LNCAP (cell line): ENCODE results near the gene SORCS2.
A peak's percentile ranks its signal among the peaks of the same experiment; 100 is the strongest.

ENCODE experiments used
- CTCF ChIP-seq: fragments of 450-650 bp; IDR thresholded peaks from 2 replicates; pipeline ENCODE4 v1.5.1; 2017; ENCODE audit warnings: mild to moderate bottlenecking

The SORCS2 gene

GRCh38 chr4:7331682-7332000 lies 139.3 kb downstream of the SORCS2 start:
- no peak for TF ChIP-seq CTCF

- TF ChIP-seq CTCF: no peak
Observed at GRCh38 chr4:7332216-7333023, 140.1 kb downstream of the SORCS2 start.

GRCh38 chr4:7333024-7333780 lies 140.9 kb downstream of the SORCS2 start:
- TF ChIP-seq CTCF: no peak

GRCh38 chr4:7333801-7334421 lies 141.6 kb downstream of the SORCS2 start:
- no peak for TF ChIP-seq CTCF

- no peak for TF ChIP-seq CTCF
Observed at GRCh38 chr4:7334521-7335275, 142.4 kb downstream of the SORCS2 start.

GRCh38 chr4:7335344-7336066 lies 143.2 kb downstream of the SORCS2 start:
- TF ChIP-seq CTCF: peak; percentile 85
